ENCODE measurements around the gene ZGLP1.

GRCh38 chr19:10285393-10285792, 24.2 kb downstream of the ZGLP1 start:
- TF ChIP-seq, protein P1, sequence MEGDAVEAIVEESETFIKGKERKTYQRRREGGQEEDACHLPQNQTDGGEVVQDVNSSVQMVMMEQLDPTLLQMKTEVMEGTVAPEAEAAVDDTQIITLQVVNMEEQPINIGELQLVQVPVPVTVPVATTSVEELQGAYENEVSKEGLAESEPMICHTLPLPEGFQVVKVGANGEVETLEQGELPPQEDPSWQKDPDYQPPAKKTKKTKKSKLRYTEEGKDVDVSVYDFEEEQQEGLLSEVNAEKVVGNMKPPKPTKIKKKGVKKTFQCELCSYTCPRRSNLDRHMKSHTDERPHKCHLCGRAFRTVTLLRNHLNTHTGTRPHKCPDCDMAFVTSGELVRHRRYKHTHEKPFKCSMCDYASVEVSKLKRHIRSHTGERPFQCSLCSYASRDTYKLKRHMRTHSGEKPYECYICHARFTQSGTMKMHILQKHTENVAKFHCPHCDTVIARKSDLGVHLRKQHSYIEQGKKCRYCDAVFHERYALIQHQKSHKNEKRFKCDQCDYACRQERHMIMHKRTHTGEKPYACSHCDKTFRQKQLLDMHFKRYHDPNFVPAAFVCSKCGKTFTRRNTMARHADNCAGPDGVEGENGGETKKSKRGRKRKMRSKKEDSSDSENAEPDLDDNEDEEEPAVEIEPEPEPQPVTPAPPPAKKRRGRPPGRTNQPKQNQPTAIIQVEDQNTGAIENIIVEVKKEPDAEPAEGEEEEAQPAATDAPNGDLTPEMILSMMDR (IDR thresholded peaks at IDR 0.05; ENCODE audit: borderline replicate concordance, extremely low read depth, low read length, poor library complexity, severe bottlenecking): no peak
- no peak for TF ChIP-seq EZH2 (IDR thresholded peaks at IDR 0.05; ENCODE audit: borderline replicate concordance, low read depth, low read length, severe bottlenecking)

All from DND-41 (cell line).